Pancreas (tissue), 10 donors: Measurements from ENCODE around the gene SWAP70. TPM values are rescaled to one million over a fixed set of nuclear protein-coding genes. Genes with fewer than 3 reads are reported as not detected.
A peak's percentile ranks its signal among the peaks of the same experiment; 100 is the strongest.
"Not testable (repeated sequence)": the region's sequence is repeated elsewhere in the genome, so short reads cannot be mapped to it uniquely, and the experiment has no call there.

ENCODE experiments used
- ATAC-seq, 4 donors: fragments of 200-7000 bp; cut with Tn5 transposase; one replicate each; pipeline versions ENCODE4 v1.8.0 to v1.9.1; 2020; ENCODE audit warnings: mild to moderate bottlenecking in 4 of 4, moderate library complexity in 4 of 4
- DNase-seq, 6 donors: peaks; one replicate each; pipeline ENCODE4 v3.0.0-alpha.2; 2020
- FAIRE-seq: peaks from 2 replicates; lab custom pipeline; 2012; peaks lifted over from hg19 to GRCh38; lab: Jason Lieb, UNC
- H3K27ac ChIP-seq, 4 donors: fragments of 200-600 bp; sonication (generic); 1 replicate in 3 of 4; 2 replicates in 1 of 4; pipeline versions ENCODE4 v1.5.0 to v1.8.0; 2020
- H3K27me3 ChIP-seq, 4 donors: fragments of 200-600 bp; one replicate each; pipeline ENCODE4 v1.8.0; 2021
- H3K36me3 ChIP-seq, 3 donors: fragments of 200-600 bp; sonication (generic) in 1 of 3; one replicate each; pipeline versions ENCODE4 v1.5.0 to v1.8.0; 2020 to 2021
- H3K4me1 ChIP-seq, 3 donors: fragments of 200-600 bp; one replicate each; pipeline ENCODE4 v1.8.0; 2021
- H3K4me3 ChIP-seq, 4 donors: fragments of 200-600 bp; sonication (generic) in 2 of 4; one replicate each; pipeline versions ENCODE4 v1.5.0 to v1.8.0; 2020 to 2021
- H3K9me3 ChIP-seq, 4 donors: fragments of 200-600 bp; one replicate each; pipeline ENCODE4 v1.8.0; 2021
- WGBS, 2 donors: extraction: QIAGEN DNeasy Blood & Tissue Kit; methylation state at CpG; one replicate each; pipeline ENCODE4 v1.1.7; 2013; 5-methylcytosine and 5-hydroxymethylcytosine counted together
- intact Hi-C, 3 donors: fragments of 100-400 bp; cut with DNase I; formaldehyde crosslinking; loops; one replicate each; pipeline versions ENCODE4 v1.11.1 to v1.14.2; 2022
- polyA plus RNA-seq, 2 donors: library from polyadenylated mRNA; stranded (reverse); fragments of 200-250 nt; gene quantifications; one replicate each; pipeline ENCODE4 v1.2.3, GENCODE V29; 2013
- total RNA-seq, 6 donors: library from RNA; stranded (reverse); fragmentation: NEBNext Ultra II Directional in 4 of 6; extraction: Animal tissue kit (Norgen Biotek cat#: 25700) in 4 of 6; gene quantifications; one replicate each; pipeline versions ENCODE4 v1.2.1 to v1.2.4, GENCODE V29; 2021 to 2023
- TF ChIP-seq, protein P1 (sequence below), 4 donors: fragments of 200-600 bp; sonication (generic) in 3 of 4; IDR thresholded peaks; one replicate each; pipeline versions ENCODE4 v1.5.0 to v1.8.0; 2021; ENCODE audit warnings: antibody characterized with exemption in 4 of 4
- donor health status: healthy with polysubstance abuse.
- donor health status: DM: no; HTN: no; CAD: no; lungs with moderate emphysema.
- donor health status: DM: no; HTN: no; CAD: no.
- donor health status: control.
- donor health status: control.
- donor health status: Bipolar disorder and iron deficiency.
- donor health status: DM: yes; HTN: yes; CAD: no.
- donor health status: DM: no; HTN: no; CAD: no.
- donor health status: DM: no; HTN: no; CAD: no.
- donor health status: DM: yes; HTN: yes; CAD: no.

Gene SWAP70
- total and polyA plus RNA-seq, 8 donors = 4.8 to 22.3 (median 10.3) TPM

DNA sequence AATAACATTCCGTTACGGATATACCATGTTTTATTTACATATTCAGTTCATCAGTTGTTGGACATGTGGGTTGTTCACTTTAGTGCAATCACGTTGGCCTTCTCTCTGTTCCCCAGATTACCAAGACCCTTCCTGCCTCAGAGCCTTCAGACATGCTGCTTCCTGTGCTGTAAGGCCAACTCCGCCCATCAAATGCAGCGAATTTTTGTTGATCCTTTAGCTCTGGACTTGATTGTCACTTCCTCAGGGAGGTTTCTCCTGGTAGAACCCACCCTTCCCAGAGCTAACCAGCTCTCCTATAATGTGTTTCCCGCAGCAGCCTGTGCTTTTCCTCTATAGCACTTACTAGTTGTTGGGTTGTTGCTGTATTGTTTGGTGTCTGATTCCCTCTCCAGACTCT, 39.4 kb downstream of the SWAP70 start:
- H3K27me3 ChIP-seq = no peaks in the 10 kb centered on the region
- no peaks in the 10 kb centered on the region for H3K36me3 ChIP-seq
- FAIRE-seq = no peak
- DNase-seq = no peak
- WGBS, 2 donors = 86 to 92% methylated on average over 6 of the region's 6 CpGs
- no peak overlapping the region for H3K4me3 ChIP-seq
- TF ChIP-seq, protein P1, sequence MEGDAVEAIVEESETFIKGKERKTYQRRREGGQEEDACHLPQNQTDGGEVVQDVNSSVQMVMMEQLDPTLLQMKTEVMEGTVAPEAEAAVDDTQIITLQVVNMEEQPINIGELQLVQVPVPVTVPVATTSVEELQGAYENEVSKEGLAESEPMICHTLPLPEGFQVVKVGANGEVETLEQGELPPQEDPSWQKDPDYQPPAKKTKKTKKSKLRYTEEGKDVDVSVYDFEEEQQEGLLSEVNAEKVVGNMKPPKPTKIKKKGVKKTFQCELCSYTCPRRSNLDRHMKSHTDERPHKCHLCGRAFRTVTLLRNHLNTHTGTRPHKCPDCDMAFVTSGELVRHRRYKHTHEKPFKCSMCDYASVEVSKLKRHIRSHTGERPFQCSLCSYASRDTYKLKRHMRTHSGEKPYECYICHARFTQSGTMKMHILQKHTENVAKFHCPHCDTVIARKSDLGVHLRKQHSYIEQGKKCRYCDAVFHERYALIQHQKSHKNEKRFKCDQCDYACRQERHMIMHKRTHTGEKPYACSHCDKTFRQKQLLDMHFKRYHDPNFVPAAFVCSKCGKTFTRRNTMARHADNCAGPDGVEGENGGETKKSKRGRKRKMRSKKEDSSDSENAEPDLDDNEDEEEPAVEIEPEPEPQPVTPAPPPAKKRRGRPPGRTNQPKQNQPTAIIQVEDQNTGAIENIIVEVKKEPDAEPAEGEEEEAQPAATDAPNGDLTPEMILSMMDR (IDR thresholded peaks at IDR 0.05) = no peak
- intact Hi-C loops = no loop called here
- no peak overlapping the region for H3K27ac ChIP-seq
- ATAC-seq = no peak
- peaks cover 0 to 22% (median 0%) of the 10 kb centered on the region in 3 donors for H3K4me1 ChIP-seq
- H3K9me3 ChIP-seq = no peaks in the 10 kb centered on the region

DNA sequence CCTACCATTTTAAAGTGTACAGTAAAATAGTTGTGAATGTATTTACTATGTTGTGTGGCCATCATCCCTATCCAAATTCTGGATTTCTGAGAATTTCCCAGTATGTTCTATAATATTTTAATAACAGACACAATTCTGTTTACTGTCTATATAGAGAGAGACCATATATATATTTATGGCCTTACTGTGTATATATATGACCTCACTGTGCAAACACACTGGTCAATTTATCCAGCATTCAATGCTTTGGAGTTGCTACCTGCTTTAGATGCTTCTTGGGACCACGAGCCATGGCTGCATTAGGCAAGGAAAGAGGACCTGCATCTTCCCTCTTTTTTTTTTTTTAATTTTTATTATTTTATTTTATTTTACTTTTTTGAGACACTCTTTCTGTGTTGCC, 40.2 kb downstream of the SWAP70 start:
- DNase-seq = no peak
- Histone ChIP-seq H3K27ac (no peak overlapping the region), H3K4me1 (peaks cover 0 to 25% (median 0%) of the 10 kb centered on the region in 3 donors), H3K4me3 (no peak overlapping the region), H3K9me3 (no peaks in the 10 kb centered on the region), H3K27me3 (no peaks in the 10 kb centered on the region), H3K36me3 (no peaks in the 10 kb centered on the region)
- 100% methylated on average over 1 of the region's 1 CpG for WGBS, 2 donors
- TF ChIP-seq, protein P1 (IDR thresholded peaks at IDR 0.05) = no peak
- no peak for ATAC-seq
- no peak for FAIRE-seq
- intact Hi-C loops = no loop called here

DNA sequence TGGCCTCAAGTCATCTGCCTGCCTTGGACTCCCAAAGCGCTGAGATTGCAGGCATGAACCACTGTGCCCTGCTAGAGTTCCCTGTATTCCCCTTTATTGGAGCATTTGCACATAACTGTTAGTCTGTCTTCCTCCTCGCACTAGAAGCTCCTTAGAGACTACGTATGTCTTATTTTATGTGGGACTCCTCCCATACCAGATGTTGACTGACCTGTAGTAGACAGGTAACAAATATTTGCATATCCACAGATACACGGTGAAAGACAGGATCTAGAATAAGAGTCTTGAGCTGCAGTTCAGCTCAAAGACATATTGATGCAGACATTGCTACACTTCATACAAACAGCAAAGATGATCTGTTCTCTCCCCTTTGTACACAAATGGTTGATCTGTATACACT, 40.7 kb downstream of the SWAP70 start:
- Histone ChIP-seq H3K36me3 (no peaks in the 10 kb centered on the region), H3K4me1 (peaks cover 0 to 23% (median 0%) of the 10 kb centered on the region in 3 donors), H3K9me3 (no peaks in the 10 kb centered on the region), H3K4me3 (no peak overlapping the region), H3K27me3 (no peaks in the 10 kb centered on the region), H3K27ac (no peak overlapping the region)
- 83 to 89% methylated on average over 4 of the region's 4 CpGs for WGBS, 2 donors
- DNase-seq (no peak), FAIRE-seq (no peak), ATAC-seq (no peak)
- TF ChIP-seq, protein P1 (IDR thresholded peaks at IDR 0.05) = no peak
- intact Hi-C loops = no loop called here

DNA sequence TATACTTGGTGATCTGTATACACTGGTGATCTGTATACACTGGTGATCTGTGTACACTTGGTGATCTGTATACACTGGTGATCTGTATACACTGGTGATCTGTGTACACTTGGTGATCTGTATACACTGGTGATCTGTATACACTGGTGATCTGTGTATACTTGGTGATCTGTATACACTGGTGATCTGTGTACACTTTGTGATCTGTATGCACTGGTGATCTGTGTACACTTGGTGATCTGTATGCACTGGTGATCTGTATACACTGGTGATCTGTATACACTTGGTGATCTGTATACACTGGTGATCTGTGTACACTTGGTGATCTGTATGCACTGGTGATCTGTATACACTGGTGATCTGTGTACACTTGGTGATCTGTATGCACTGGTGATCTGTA, 41.5 kb downstream of the SWAP70 start:
- DNase-seq, ATAC-seq, H3K9me3 ChIP-seq, intact Hi-C loops, H3K27me3 ChIP-seq, H3K36me3 ChIP-seq, H3K4me3 ChIP-seq, H3K27ac ChIP-seq, FAIRE-seq: not testable (repeated sequence)
- peaks cover 0 to 17% (median 0%) of the 10 kb centered on the region in 3 donors for H3K4me1 ChIP-seq

- peaks cover 0 to 9% (median 0%) of the 10 kb centered on the region in 3 donors for H3K4me1 ChIP-seq
- no peaks in the 10 kb centered on the region for H3K27me3 ChIP-seq
- no peak for FAIRE-seq
- H3K9me3 ChIP-seq = no peaks in the 10 kb centered on the region
- 95 to 98% methylated on average over 1 of the region's 1 CpG for WGBS, 2 donors
- H3K27ac ChIP-seq = no peak overlapping the region
- no peak overlapping the region for H3K4me3 ChIP-seq
- no peaks in the 10 kb centered on the region for H3K36me3 ChIP-seq
- no peak for DNase-seq
- TF ChIP-seq, protein P1 (IDR thresholded peaks at IDR 0.05) = no peak
- intact Hi-C loops = no loop called here
- peak in 2 of 4 donors; percentile 34 to 41 for ATAC-seq
These were observed 44.7 kb downstream of the SWAP70 start for GRCh38 chr11:9708544-9708943.
